Esophagus muscularis mucosa (tissue), 4 donors: Measurements from ENCODE around the gene SLC2A6.

Experiments used
- EP300 ChIP-seq: sonication (generic); formaldehyde crosslinking; IDR thresholded peaks from one replicate; pipeline ENCODE4 v1.6.1; 2017; ENCODE audit warnings: antibody characterized with exemption
- POLR2AphosphoS5 ChIP-seq, 2 donors: sonication (generic); formaldehyde crosslinking; IDR thresholded peaks; one replicate each; pipeline ENCODE4 v1.6.1; 2017; ENCODE audit warnings: antibody characterized with exemption in 2 of 2
- TF ChIP-seq, protein P1 (sequence below), 3 experiments: fragments of 200-600 bp in 2 of 3; fragments of 450-650 bp in 1 of 3; sonication (generic) in 2 of 3; IDR thresholded peaks; one replicate each; pipeline ENCODE4 v1.5.1; 2017 to 2019; ENCODE audit warnings: antibody characterized with exemption in 3 of 3, mild to moderate bottlenecking in 2 of 3, moderate library complexity in 1 of 3

DNA sequence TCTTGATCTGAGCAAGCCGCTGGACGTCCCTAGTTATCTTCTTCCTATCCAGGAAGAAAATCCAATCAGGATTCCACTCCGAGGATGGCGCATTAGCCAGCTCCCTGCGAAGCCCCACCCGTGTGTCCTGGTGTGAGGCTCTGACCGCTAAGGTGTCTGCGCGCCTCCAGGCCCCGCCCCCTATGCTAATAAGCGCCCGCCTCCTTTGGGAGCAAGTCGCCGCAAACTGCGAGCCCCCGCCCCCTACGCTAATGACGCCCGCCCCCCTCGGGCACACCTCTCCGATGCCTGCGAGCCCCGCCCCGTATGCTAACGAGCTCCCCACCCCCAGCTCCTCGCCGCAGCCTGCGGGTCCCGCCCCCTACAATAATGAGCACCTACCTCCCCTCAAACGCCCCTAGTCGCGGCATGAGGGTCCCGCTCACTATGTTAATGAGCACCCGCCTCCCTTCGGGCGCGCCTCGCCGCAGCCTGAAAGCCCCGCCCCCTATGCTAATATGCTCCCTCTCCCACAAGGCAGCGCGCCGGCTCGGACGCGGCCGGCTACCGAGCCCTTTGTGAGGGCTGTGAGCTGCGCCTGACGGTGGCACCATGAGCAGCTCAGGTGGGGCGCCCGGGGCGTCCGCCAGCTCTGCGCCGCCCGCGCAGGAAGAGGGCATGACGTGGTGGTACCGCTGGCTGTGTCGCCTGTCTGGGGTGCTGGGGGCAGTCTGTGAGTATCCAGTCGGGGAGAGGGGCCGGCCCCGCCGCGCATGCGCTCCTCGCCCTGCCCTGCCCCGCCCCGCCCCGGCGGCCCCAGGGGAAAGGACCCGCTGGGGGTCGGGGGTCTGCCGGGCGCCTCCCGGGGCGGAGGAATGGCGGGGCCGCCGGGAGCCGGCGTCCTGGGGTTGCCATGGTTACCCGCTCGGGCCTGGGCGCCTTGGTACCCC, 19.2 kb downstream of the SLC2A6 start, which contains the start of gene CACFD1:
- TF ChIP-seq, protein P1, sequence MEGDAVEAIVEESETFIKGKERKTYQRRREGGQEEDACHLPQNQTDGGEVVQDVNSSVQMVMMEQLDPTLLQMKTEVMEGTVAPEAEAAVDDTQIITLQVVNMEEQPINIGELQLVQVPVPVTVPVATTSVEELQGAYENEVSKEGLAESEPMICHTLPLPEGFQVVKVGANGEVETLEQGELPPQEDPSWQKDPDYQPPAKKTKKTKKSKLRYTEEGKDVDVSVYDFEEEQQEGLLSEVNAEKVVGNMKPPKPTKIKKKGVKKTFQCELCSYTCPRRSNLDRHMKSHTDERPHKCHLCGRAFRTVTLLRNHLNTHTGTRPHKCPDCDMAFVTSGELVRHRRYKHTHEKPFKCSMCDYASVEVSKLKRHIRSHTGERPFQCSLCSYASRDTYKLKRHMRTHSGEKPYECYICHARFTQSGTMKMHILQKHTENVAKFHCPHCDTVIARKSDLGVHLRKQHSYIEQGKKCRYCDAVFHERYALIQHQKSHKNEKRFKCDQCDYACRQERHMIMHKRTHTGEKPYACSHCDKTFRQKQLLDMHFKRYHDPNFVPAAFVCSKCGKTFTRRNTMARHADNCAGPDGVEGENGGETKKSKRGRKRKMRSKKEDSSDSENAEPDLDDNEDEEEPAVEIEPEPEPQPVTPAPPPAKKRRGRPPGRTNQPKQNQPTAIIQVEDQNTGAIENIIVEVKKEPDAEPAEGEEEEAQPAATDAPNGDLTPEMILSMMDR (IDR thresholded peaks at IDR 0.05), result no peak
- TF ChIP-seq EP300 (no peak), POLR2AphosphoS5 (IDR thresholded peaks at IDR 0.05) (peak; percentile 68 to 92)
